Thyroid gland (tissue), 4 donors: Measurements from ENCODE around the gene PADI6.

Source experiments
- POLR2A ChIP-seq, 2 donors: fragments of 450-650 bp; IDR thresholded peaks; one replicate each; pipeline ENCODE4 v1.6.1; 2017; ENCODE audit warnings: antibody characterized with exemption in 2 of 2, mild to moderate bottlenecking in 2 of 2, moderate library complexity in 1 of 2
- TF ChIP-seq, protein P1 (sequence below), 6 experiments: fragments of 200-600 bp in 3 of 6; fragments of 450-650 bp in 3 of 6; sonication (generic) in 3 of 6; IDR thresholded peaks; one replicate each; pipeline ENCODE4 v1.5.1; 2016 to 2019; ENCODE audit warnings: antibody characterized with exemption in 6 of 6, mild to moderate bottlenecking in 2 of 6, inconsistent platforms in 1 of 6, moderate library complexity in 1 of 6

- TF ChIP-seq, protein P1, sequence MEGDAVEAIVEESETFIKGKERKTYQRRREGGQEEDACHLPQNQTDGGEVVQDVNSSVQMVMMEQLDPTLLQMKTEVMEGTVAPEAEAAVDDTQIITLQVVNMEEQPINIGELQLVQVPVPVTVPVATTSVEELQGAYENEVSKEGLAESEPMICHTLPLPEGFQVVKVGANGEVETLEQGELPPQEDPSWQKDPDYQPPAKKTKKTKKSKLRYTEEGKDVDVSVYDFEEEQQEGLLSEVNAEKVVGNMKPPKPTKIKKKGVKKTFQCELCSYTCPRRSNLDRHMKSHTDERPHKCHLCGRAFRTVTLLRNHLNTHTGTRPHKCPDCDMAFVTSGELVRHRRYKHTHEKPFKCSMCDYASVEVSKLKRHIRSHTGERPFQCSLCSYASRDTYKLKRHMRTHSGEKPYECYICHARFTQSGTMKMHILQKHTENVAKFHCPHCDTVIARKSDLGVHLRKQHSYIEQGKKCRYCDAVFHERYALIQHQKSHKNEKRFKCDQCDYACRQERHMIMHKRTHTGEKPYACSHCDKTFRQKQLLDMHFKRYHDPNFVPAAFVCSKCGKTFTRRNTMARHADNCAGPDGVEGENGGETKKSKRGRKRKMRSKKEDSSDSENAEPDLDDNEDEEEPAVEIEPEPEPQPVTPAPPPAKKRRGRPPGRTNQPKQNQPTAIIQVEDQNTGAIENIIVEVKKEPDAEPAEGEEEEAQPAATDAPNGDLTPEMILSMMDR (IDR thresholded peaks at IDR 0.05): peak in 2 of 6 experiments; percentile 14 to 25
- no peak for TF ChIP-seq POLR2A (IDR thresholded peaks at IDR 0.05)
These were observed 67.5 kb downstream of the PADI6 start, which contains the start of gene RCC2 for GRCh38 chr1:17439250-17440073.
